SK-N-SH treated with all-trans-retinoic acid at 6 μM for 48 hours (cell line): ENCODE data around the gene ING3.

Source experiments
- ATAC-seq: fragments of 200-7000 bp; cut with Tn5 transposase; 3 replicates; pipeline ENCODE4 v1.9.1; 2020; ENCODE audit warnings: mild to moderate bottlenecking, moderate library complexity
- ARNTL ChIP-seq: fragments of 450-650 bp; formaldehyde crosslinking; IDR thresholded peaks from 2 replicates; pipeline ENCODE4 v1.5.0; 2020; ENCODE audit warnings: low read depth, mild to moderate bottlenecking, moderate library complexity, borderline replicate concordance
- BACH2 ChIP-seq: fragments of 250-450 bp; sonication (Bioruptor Pico); IDR thresholded peaks from 2 replicates; pipeline ENCODE4 v1.9.0; 2021; ENCODE audit warnings: mild to moderate bottlenecking, borderline replicate concordance
- CSDC2 ChIP-seq: fragments of 250-450 bp; sonication (Bioruptor Pico); IDR thresholded peaks from 2 replicates; pipeline ENCODE4 v1.5.0; 2020; ENCODE audit warnings: mild to moderate bottlenecking, moderate library complexity
- ESRRG ChIP-seq: fragments of 250-450 bp; sonication (Bioruptor Pico); IDR thresholded peaks from 2 replicates; pipeline ENCODE4 v1.6.1; 2021; ENCODE audit warnings: mild to moderate bottlenecking
- ISL1 ChIP-seq: fragments of 250-450 bp; sonication (Bioruptor Pico); IDR thresholded peaks from 2 replicates; pipeline ENCODE4 v2.1.2; 2022; ENCODE audit warnings: mild to moderate bottlenecking, moderate library complexity
- OSR1 ChIP-seq: fragments of 250-450 bp; sonication (Bioruptor Pico); IDR thresholded peaks from 2 replicates; pipeline ENCODE4 v1.8.0; 2022; ENCODE audit warnings: moderate library complexity, mild to moderate bottlenecking, inconsistent platforms
- PATZ1 ChIP-seq: fragments of 250-450 bp; sonication (Bioruptor Pico); IDR thresholded peaks from 2 replicates; pipeline ENCODE4 v1.8.0; 2020; ENCODE audit warnings: mild to moderate bottlenecking, moderate library complexity, borderline replicate concordance
- PPARA ChIP-seq: fragments of 250-450 bp; sonication (Bioruptor Pico); IDR thresholded peaks from 2 replicates; pipeline ENCODE4 v1.5.0; 2020; ENCODE audit warnings: mild to moderate bottlenecking, borderline replicate concordance
- RARB ChIP-seq: fragments of 250-450 bp; sonication (Bioruptor Pico); IDR thresholded peaks from 2 replicates; pipeline ENCODE4 v1.8.0; 2021; ENCODE audit warnings: mild to moderate bottlenecking, moderate library complexity
- SNAI2 ChIP-seq: fragments of 250-450 bp; sonication (Bioruptor Pico); IDR thresholded peaks from 2 replicates; pipeline ENCODE4 v1.5.0; 2020; ENCODE audit warnings: mild to moderate bottlenecking, moderate library complexity
- TCF4 ChIP-seq: fragments of 250-450 bp; sonication (Bioruptor Pico); IDR thresholded peaks from 2 replicates; pipeline ENCODE4 v1.8.0; 2021; ENCODE audit warnings: mild to moderate bottlenecking, moderate library complexity, borderline replicate concordance
- TOX ChIP-seq: fragments of 250-450 bp; sonication (Bioruptor Pico); IDR thresholded peaks from 2 replicates; pipeline ENCODE4 v1.8.0; 2021; ENCODE audit warnings: mild to moderate bottlenecking, moderate library complexity, borderline replicate concordance
- ZC3H10 ChIP-seq: fragments of 250-450 bp; sonication (Bioruptor Pico); IDR thresholded peaks from 2 replicates; pipeline ENCODE4 v1.5.1; 2021; ENCODE audit warnings: mild to moderate bottlenecking, moderate library complexity
- ZFP3 ChIP-seq: fragments of 250-450 bp; sonication (Bioruptor Pico); IDR thresholded peaks from 2 replicates; pipeline ENCODE4 v1.5.0; 2020; ENCODE audit warnings: mild to moderate bottlenecking, moderate library complexity
- ZFP30 ChIP-seq: fragments of 450-650 bp; formaldehyde crosslinking; IDR thresholded peaks from 2 replicates; pipeline ENCODE4 v1.5.0; 2022; ENCODE audit warnings: mild to moderate bottlenecking, moderate library complexity
- ZNF565 ChIP-seq: fragments of 450-650 bp; formaldehyde crosslinking; conservative IDR thresholded peaks from 2 replicates; pipeline ENCODE4 v1.5.0; 2020; ENCODE audit warnings: low read depth, mild to moderate bottlenecking, moderate library complexity
- ZNF70 ChIP-seq: fragments of 450-650 bp; formaldehyde crosslinking; IDR thresholded peaks from 2 replicates; pipeline ENCODE4 v1.5.0; 2020; ENCODE audit warnings: mild to moderate bottlenecking, moderate library complexity
- ZNF8 ChIP-seq: fragments of 450-650 bp; formaldehyde crosslinking; IDR thresholded peaks from 2 replicates; pipeline ENCODE4 v1.5.0; 2020; ENCODE audit warnings: mild to moderate bottlenecking, moderate library complexity
- TF ChIP-seq, protein P1 (sequence below): fragments of 250-450 bp; sonication (Bioruptor Pico); IDR thresholded peaks from 2 replicates; pipeline ENCODE4 v1.8.0; 2021; ENCODE audit warnings: low read depth, mild to moderate bottlenecking, moderate library complexity, borderline replicate concordance
- TF ChIP-seq, protein P2 (sequence below): fragments of 250-450 bp; sonication (Bioruptor Pico); IDR thresholded peaks from 2 replicates; pipeline ENCODE4 v1.5.0; 2020; ENCODE audit warnings: mild to moderate bottlenecking, moderate library complexity
- TF ChIP-seq, protein P3 (sequence below): fragments of 250-450 bp; sonication (Bioruptor Pico); IDR thresholded peaks from 2 replicates; pipeline ENCODE4 v1.5.1; 2020; ENCODE audit warnings: low read depth, mild to moderate bottlenecking, moderate library complexity
- TF ChIP-seq, protein P4 (sequence below): fragments of 250-450 bp; sonication (Bioruptor Pico); IDR thresholded peaks from 2 replicates; pipeline ENCODE4 v1.5.1; 2021; ENCODE audit warnings: mild to moderate bottlenecking, moderate library complexity

ING3 gene

DNA sequence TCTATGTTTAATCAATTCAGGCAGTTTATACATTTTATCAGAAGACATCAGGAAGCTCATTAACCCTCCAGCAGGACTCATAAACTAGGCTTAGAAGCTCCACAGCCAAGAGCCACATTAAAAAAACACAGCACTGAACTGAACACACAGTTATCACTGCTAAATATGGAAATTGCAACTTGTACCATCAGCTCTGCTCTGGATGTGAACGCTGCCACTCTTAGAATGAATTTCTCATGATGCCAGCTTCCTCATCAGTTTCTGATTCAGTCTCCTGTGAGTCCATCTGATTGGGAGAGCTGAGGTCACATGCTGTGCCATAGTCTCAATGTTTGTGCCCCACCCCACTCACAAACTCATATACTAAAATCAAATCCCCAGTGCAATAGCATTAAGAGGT is 17.1 kb upstream of the ING3 start (continued):
- no peak for TF ChIP-seq SNAI2 (CRISPR knock-in tag)
- no peak for TF ChIP-seq ESRRG (CRISPR knock-in tag)
- no peak for TF ChIP-seq ZNF565 (CRISPR knock-in tag)

GRCh38 chr7:120939345-120939744 is 11.2 kb upstream of the ING3 start:
- no peak for ATAC-seq
- TF ChIP-seq, protein P1, sequence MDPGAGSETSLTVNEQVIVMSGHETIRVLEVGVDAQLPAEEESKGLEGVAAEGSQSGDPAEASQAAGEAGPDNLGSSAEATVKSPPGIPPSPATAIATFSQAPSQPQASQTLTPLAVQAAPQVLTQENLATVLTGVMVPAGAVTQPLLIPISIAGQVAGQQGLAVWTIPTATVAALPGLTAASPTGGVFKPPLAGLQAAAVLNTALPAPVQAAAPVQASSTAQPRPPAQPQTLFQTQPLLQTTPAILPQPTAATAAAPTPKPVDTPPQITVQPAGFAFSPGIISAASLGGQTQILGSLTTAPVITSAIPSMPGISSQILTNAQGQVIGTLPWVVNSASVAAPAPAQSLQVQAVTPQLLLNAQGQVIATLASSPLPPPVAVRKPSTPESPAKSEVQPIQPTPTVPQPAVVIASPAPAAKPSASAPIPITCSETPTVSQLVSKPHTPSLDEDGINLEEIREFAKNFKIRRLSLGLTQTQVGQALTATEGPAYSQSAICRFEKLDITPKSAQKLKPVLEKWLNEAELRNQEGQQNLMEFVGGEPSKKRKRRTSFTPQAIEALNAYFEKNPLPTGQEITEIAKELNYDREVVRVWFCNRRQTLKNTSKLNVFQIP = no peak
- no peak for TF ChIP-seq ARNTL (CRISPR knock-in tag)
- no peak for TF ChIP-seq OSR1 (CRISPR knock-in tag)
- TF ChIP-seq TCF4 (CRISPR knock-in tag) = no peak
- no peak for TF ChIP-seq ZFP3 (CRISPR knock-in tag)
- TF ChIP-seq ZNF565 (CRISPR knock-in tag) = no peak
- no peak for TF ChIP-seq ISL1 (CRISPR knock-in tag)
- no peak for TF ChIP-seq BACH2
- TF ChIP-seq RARB (CRISPR knock-in tag) = no peak
- TF ChIP-seq ZC3H10 = no peak
- no peak for TF ChIP-seq SNAI2 (CRISPR knock-in tag)
- TF ChIP-seq, protein P2, sequence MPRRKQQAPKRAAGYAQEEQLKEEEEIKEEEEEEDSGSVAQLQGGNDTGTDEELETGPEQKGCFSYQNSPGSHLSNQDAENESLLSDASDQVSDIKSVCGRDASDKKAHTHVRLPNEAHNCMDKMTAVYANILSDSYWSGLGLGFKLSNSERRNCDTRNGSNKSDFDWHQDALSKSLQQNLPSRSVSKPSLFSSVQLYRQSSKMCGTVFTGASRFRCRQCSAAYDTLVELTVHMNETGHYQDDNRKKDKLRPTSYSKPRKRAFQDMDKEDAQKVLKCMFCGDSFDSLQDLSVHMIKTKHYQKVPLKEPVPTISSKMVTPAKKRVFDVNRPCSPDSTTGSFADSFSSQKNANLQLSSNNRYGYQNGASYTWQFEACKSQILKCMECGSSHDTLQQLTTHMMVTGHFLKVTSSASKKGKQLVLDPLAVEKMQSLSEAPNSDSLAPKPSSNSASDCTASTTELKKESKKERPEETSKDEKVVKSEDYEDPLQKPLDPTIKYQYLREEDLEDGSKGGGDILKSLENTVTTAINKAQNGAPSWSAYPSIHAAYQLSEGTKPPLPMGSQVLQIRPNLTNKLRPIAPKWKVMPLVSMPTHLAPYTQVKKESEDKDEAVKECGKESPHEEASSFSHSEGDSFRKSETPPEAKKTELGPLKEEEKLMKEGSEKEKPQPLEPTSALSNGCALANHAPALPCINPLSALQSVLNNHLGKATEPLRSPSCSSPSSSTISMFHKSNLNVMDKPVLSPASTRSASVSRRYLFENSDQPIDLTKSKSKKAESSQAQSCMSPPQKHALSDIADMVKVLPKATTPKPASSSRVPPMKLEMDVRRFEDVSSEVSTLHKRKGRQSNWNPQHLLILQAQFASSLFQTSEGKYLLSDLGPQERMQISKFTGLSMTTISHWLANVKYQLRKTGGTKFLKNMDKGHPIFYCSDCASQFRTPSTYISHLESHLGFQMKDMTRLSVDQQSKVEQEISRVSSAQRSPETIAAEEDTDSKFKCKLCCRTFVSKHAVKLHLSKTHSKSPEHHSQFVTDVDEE (CRISPR knock-in tag) = no peak
- no peak for TF ChIP-seq TOX (CRISPR knock-in tag)
- TF ChIP-seq PPARA (CRISPR knock-in tag) = no peak
- TF ChIP-seq ZNF8 = no peak
- TF ChIP-seq PATZ1 (CRISPR knock-in tag) = no peak
- TF ChIP-seq, protein P3, sequence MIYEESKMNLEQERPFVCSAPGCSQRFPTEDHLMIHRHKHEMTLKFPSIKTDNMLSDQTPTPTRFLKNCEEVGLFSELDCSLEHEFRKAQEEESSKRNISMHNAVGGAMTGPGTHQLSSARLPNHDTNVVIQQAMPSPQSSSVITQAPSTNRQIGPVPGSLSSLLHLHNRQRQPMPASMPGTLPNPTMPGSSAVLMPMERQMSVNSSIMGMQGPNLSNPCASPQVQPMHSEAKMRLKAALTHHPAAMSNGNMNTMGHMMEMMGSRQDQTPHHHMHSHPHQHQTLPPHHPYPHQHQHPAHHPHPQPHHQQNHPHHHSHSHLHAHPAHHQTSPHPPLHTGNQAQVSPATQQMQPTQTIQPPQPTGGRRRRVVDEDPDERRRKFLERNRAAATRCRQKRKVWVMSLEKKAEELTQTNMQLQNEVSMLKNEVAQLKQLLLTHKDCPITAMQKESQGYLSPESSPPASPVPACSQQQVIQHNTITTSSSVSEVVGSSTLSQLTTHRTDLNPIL = no peak

DNA sequence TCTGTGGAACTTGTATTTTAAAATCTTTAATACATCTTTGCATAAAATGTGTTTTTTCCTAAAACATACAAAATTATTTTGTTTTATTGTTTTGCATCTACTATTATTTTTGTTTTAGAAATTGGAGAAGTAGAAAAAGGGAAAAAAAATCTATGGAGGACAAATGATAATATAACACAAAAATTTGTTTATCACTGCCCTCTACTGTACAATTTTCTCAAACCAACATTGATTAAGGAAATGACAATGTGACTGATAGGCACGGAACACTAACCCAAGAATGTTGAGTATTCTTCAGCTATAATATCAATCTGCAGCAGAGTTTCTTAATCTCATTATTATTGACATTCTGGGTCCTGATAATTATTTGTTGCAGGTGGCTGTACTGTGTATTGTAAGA is 9.5 kb upstream of the ING3 start:
- ATAC-seq = peak; percentile 80

More for the DNA sequence above, 9.5 kb upstream of the ING3 start:
- TF ChIP-seq, protein P3 = no peak
- no peak for TF ChIP-seq ZNF565 (CRISPR knock-in tag)
- TF ChIP-seq, protein P2 (CRISPR knock-in tag) = no peak
- no peak for TF ChIP-seq OSR1 (CRISPR knock-in tag)
- no peak for TF ChIP-seq ZNF8
- no peak for TF ChIP-seq ARNTL (CRISPR knock-in tag)
- no peak for TF ChIP-seq BACH2
- TF ChIP-seq, protein P4, sequence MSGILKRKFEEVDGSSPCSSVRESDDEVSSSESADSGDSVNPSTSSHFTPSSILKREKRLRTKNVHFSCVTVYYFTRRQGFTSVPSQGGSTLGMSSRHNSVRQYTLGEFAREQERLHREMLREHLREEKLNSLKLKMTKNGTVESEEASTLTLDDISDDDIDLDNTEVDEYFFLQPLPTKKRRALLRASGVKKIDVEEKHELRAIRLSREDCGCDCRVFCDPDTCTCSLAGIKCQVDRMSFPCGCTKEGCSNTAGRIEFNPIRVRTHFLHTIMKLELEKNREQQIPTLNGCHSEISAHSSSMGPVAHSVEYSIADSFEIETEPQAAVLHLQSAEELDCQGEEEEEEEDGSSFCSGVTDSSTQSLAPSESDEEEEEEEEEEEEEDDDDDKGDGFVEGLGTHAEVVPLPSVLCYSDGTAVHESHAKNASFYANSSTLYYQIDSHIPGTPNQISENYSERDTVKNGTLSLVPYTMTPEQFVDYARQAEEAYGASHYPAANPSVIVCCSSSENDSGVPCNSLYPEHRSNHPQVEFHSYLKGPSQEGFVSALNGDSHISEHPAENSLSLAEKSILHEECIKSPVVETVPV (CRISPR knock-in tag) = no peak
- TF ChIP-seq PPARA (CRISPR knock-in tag) = no peak
- TF ChIP-seq CSDC2 = no peak
- no peak for TF ChIP-seq ZNF70
- TF ChIP-seq ZFP3 (CRISPR knock-in tag) = no peak
- TF ChIP-seq ZFP30 (CRISPR knock-in tag) = no peak
